ENCODE measurements around the gene SGMS2. TPM values are rescaled to one million over a fixed set of nuclear protein-coding genes. Genes with fewer than 3 reads are reported as not detected.
A peak's percentile ranks its signal among the peaks of the same experiment; 100 is the strongest.

The SGMS2 gene
- total and polyA plus RNA-seq, 12 donors: 2.3 to 36.9 (median 25.2) TPM

DNA sequence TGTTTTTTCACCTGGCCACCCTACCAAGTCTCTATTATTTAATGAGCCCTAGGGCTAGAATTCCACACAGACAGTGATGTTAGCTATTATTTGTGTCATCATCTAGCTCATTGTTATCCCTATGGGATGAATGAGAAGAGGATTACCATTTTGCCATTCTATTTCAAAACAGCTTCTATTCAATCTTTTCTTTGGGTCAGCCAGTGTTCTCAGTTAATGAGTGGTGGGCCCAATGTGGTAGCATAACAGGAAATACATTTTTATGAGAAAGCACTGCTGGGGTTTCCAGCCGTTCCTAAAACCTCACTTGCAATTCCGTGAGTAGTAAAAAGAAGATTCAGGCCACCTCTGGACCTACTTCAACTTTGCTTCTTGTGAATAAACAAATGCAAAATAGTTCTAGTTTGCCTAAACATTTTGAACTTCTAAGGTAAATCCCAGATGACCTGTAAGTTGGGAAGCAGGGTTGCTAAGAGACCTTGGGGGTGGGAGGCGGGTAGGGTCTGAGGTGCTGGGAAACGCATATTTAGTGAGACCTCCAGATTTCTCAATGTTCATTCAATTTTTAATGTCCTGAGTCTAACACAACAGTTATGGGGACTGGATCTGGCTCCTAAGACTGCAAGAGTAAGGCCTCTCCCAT is 81.8 kb downstream of the SGMS2 start:
- intact Hi-C loops (cut with DNase I): loop anchor here in 2 of 10 donors (5.0 kb wide), 1 partner anchor 84 kb away; the partner anchor contains the start of gene SGMS2 (in 2 of the 2)

DNA sequence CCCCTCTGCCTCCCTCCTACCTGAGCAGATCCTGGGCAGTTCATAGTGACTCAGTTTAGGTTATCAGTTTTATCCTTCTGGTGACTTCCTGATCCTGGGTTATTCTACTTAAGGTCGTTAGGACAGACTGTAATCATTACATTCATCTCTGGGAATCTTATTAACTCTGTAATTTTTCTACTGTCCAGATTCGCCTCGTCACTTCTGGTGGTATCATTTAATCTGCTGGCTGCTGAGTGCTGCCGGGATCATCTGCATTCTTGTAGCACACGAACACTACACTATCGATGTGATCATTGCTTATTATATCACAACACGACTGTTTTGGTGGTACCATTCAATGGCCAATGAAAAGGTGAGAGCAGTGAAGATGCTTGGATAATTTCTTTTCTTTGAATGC is 83.6 kb downstream of the SGMS2 start:
- H3K27me3 ChIP-seq: no peaks in the 10 kb centered on the region
- H3K9me3 ChIP-seq: no peaks in the 10 kb centered on the region
- WGBS, 2 donors: 84 to 90% methylated on average over 7 of the region's 7 CpGs
- intact Hi-C loops (cut with DNase I): loop anchor here in 2 of 10 donors (5.0 kb wide), 1 partner anchor 86 kb away; the partner anchor contains the start of gene SGMS2 (in 2 of the 2)
- DNase-seq (no peak), ATAC-seq (no peak)
- TF ChIP-seq, protein P1, sequence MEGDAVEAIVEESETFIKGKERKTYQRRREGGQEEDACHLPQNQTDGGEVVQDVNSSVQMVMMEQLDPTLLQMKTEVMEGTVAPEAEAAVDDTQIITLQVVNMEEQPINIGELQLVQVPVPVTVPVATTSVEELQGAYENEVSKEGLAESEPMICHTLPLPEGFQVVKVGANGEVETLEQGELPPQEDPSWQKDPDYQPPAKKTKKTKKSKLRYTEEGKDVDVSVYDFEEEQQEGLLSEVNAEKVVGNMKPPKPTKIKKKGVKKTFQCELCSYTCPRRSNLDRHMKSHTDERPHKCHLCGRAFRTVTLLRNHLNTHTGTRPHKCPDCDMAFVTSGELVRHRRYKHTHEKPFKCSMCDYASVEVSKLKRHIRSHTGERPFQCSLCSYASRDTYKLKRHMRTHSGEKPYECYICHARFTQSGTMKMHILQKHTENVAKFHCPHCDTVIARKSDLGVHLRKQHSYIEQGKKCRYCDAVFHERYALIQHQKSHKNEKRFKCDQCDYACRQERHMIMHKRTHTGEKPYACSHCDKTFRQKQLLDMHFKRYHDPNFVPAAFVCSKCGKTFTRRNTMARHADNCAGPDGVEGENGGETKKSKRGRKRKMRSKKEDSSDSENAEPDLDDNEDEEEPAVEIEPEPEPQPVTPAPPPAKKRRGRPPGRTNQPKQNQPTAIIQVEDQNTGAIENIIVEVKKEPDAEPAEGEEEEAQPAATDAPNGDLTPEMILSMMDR (IDR thresholded peaks at IDR 0.05): no peak
- H3K27ac ChIP-seq: no peak overlapping the region
- H3K4me1 ChIP-seq: peaks cover 0 to 4% (median 0%) of the 10 kb centered on the region in 9 donors
- no peak overlapping the region for H3K4me3 ChIP-seq
- H3K36me3 ChIP-seq: peaks cover 0 to 49% (median 5%) of the 10 kb centered on the region in 9 donors

More for the DNA sequence above, 81.8 kb downstream of the SGMS2 start:
- H3K36me3 ChIP-seq: peaks cover 0 to 49% (median 5%) of the 10 kb centered on the region in 9 donors
- H3K4me1 ChIP-seq: peaks cover 0 to 16% (median 0%) of the 10 kb centered on the region in 9 donors
- no peak overlapping the region for H3K4me3 ChIP-seq
- ATAC-seq (no peak), DNase-seq (no peak)
- no peaks in the 10 kb centered on the region for H3K27me3 ChIP-seq
- 87 to 92% methylated on average over 4 of the region's 4 CpGs for WGBS, 2 donors
- TF ChIP-seq, protein P1 (IDR thresholded peaks at IDR 0.05): no peak
- H3K27ac ChIP-seq: no peak overlapping the region
- no peaks in the 10 kb centered on the region for H3K9me3 ChIP-seq

DNA sequence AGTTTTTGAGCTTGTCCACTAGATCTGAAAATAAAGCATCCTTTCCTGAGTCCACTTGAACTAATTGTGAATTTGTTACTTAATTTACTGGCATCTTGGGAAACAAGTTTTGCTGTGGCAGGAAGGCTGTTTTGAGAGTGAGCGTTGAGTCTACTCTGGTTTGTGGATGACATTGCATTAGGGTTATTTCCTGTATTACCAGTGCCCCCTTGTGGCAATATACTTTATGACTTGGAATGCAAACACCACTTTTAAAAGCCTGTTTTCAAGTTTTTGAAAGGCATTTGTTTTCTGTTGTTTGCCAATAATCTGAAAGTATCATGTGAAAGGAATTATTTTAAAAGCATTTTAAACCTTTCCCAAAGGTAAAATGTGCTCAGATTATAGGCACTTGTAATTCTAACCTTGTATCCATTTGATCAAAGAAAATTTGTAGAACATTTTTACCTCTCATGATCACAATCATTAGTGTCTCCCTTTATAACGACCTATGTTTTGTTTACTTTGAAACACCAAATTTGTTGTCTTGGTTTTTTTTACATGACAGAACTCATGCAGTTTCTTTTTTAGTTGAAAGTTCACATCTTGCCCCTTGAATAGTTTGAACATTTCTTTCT is 88.7 kb downstream of the SGMS2 start:
- peaks cover 0 to 4% (median 0%) of the 10 kb centered on the region in 9 donors for H3K4me1 ChIP-seq
- peaks cover 0 to 35% (median 5%) of the 10 kb centered on the region in 9 donors for H3K36me3 ChIP-seq
- intact Hi-C loops (cut with DNase I): loop anchor here in 9 of 10 donors (1.0 to 10.0 kb wide), 7 partner anchors 86 to 157 kb away; partner anchors contain the start of gene SGMS2 (in 3 of the 9)
- ATAC-seq (peak in 7 of 8 donors; percentile 55 to 83 (median 76)), DNase-seq (peak in 1 of 2 donors; percentile 67)
- H3K27ac ChIP-seq: no peak overlapping the region
- TF ChIP-seq, protein P1 (IDR thresholded peaks at IDR 0.05): peak; percentile 58 to 92 (median 79)
- no peak overlapping the region for H3K4me3 ChIP-seq
- H3K9me3 ChIP-seq: no peaks in the 10 kb centered on the region
- 15 to 20% methylated on average over 2 of the region's 2 CpGs for WGBS, 2 donors
- no peaks in the 10 kb centered on the region for H3K27me3 ChIP-seq

DNA sequence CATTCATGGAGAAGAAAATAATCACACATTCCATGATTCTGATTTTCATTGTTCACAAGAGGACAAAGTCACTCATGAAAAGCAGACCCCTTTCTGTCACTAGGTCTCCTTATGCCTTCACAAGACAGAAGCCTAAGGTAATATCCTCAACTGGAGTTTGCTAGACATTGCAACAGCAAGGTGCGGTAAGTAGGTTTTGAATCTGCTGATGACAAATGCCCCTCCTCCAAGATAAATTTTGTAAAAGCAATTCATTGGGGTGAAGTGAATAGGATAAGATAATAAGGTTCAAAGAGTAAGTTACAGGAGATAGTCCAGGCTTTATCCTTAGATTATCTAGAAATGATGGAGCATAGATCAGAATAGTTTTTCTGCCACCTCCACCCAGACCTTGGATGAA is 90.5 kb downstream of the SGMS2 start:
- intact Hi-C loops (cut with DNase I): loop anchor here in 1 of 10 donors (10.0 kb wide), 1 partner anchor 90 kb away; the partner anchor contains the start of gene SGMS2
- 90 to 98% methylated on average over 1 of the region's 1 CpG for WGBS, 2 donors
- Histone ChIP-seq H3K9me3 (peaks cover 0 to 16% (median 7%) of the 10 kb centered on the region in 11 donors), H3K27ac (no peak overlapping the region), H3K4me1 (peaks cover 0 to 4% (median 0%) of the 10 kb centered on the region in 9 donors), H3K4me3 (no peak overlapping the region), H3K36me3 (peaks cover 0 to 17% (median 0%) of the 10 kb centered on the region in 9 donors), H3K27me3 (no peaks in the 10 kb centered on the region)
- ATAC-seq: no peak
- DNase-seq: no peak
- TF ChIP-seq, protein P1 (IDR thresholded peaks at IDR 0.05): no peak

All from heart right ventricle (tissue), 16 donors.